ENCODE measurements around the gene CELF4. TPM values are rescaled to one million over a fixed set of nuclear protein-coding genes. Genes with fewer than 3 reads are reported as not detected.

CELF4 gene
- total RNA-seq, 1 experiment from 2014 or later = not detected

DNA sequence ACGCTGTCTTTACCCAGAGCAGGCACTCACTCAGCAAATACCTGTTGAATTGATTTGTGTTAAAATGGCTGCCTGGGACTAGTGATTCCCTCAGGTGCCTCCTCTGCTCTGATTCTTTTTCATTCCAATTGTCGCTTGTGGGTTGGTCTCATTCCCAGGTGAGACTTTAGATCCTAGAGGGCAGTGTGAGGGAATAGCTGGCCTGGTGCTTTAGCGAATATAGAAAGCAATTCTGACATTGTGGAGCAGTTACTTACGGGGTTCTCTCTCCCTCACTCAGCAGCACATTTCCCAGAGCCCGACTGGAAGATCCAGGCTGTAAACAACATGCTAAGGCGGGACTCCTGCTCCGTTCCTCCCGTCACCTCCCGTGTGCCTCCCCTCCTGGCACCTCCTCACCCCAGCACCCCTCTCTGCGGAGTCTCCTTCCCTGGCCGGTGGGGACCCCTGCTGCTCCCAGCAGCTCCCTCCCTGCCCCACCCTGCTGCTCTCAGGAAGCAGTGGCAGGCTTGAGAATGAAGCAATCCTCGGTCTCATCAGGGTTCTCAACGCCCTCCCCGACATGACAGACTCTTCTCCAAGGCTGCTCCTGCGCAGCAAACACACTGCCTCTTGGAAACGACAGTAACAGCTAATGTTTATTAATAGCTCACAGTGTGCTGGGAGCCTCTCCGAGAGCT is 26.9 kb downstream of the CELF4 start:
- no peaks in the 10 kb centered on the region for H3K4me1 ChIP-seq (replicated peaks)
- H3K36me3 ChIP-seq = no peaks in the 10 kb centered on the region
- H3K4me3 ChIP-seq = no peak overlapping the region
- no peak overlapping the region for H3K27ac ChIP-seq
- H3K27me3 ChIP-seq (replicated peaks) = no peaks in the 10 kb centered on the region; the same call in 1 of the 2 replicates
- DNase-seq (ENCODE audit: low read depth in 1 of 2, low spot score in 2 of 2) = no peak
- no peaks in the 10 kb centered on the region; the same call in 1 of the 2 replicates for H3K9me3 ChIP-seq (replicated peaks)

- no peaks in the 10 kb centered on the region; the same call in 1 of the 2 replicates for H3K9me3 ChIP-seq (replicated peaks)
- H3K27ac ChIP-seq = no peak overlapping the region
- no peak overlapping the region for H3K4me3 ChIP-seq
- H3K4me1 ChIP-seq (replicated peaks) = no peaks in the 10 kb centered on the region
- peak; percentile 38 to 75 for DNase-seq (ENCODE audit: low read depth in 1 of 2, low spot score in 2 of 2)
- no peaks in the 10 kb centered on the region for H3K36me3 ChIP-seq
- no peaks in the 10 kb centered on the region; the same call in 1 of the 2 replicates for H3K27me3 ChIP-seq (replicated peaks)
Measured at GRCh38 chr18:37537868-37538525, 27.6 kb downstream of the CELF4 start.

DNA sequence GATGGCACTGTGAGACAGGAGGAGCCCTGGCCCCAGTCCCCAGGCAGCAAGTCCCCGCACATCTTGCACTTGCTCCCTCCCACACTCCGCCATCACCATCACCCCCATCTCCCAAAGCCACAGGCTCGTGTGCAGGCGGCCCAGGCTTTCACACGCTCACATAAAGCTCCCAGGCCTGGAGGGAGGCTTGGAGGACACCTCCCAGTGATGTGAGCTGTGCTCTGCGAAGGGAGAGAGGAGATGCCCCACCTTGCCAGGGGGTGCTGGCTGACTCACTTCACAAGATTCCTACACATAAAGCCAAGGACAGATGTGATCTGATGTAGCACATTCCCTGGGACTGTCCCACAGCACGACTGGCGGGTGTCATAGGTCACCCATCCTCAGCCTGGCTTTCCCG is 28.9 kb downstream of the CELF4 start:
- Histone ChIP-seq H3K36me3 (no peaks in the 10 kb centered on the region), H3K27ac (no peak overlapping the region), H3K4me3 (no peak overlapping the region), H3K27me3 (replicated peaks) (no peaks in the 10 kb centered on the region; the same call in 1 of the 2 replicates), H3K9me3 (replicated peaks) (no peaks in the 10 kb centered on the region; the same call in 1 of the 2 replicates), H3K4me1 (replicated peaks) (no peaks in the 10 kb centered on the region)
- DNase-seq (ENCODE audit: low read depth in 1 of 2, low spot score in 2 of 2) = no peak

GRCh38 chr18:37535968-37536367 is 29.6 kb downstream of the CELF4 start:
- Histone ChIP-seq H3K4me1 (replicated peaks) (no peaks in the 10 kb centered on the region), H3K9me3 (replicated peaks) (no peaks in the 10 kb centered on the region; the same call in 1 of the 2 replicates), H3K27me3 (replicated peaks) (no peaks in the 10 kb centered on the region; the same call in 1 of the 2 replicates), H3K4me3 (no peak overlapping the region), H3K27ac (no peak overlapping the region), H3K36me3 (no peaks in the 10 kb centered on the region)
- no peak for DNase-seq (ENCODE audit: low read depth in 1 of 2, low spot score in 2 of 2)

DNA sequence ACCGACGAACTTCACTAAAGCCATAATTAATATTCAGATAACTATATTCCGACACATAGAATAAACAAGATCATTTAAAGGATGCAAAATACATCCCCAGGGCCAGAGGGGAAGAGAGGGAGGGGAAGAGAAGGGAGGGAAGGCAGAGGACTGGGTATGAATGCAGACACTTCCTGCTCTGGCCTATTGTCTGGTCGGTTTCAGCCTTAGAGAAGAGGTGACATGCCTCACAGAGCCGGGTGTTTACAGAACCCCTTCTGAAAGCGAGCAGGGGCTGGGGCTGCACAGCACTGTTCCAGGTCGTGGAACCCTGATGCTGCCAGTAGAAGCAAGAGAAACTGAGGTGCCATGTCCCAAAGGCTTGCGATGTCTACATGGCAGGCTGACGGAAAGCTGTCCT is 31.0 kb downstream of the CELF4 start:
- Histone ChIP-seq H3K4me3 (no peak overlapping the region), H3K9me3 (replicated peaks) (no peaks in the 10 kb centered on the region; the same call in 1 of the 2 replicates), H3K27ac (no peak overlapping the region), H3K4me1 (replicated peaks) (no peaks in the 10 kb centered on the region), H3K36me3 (no peaks in the 10 kb centered on the region), H3K27me3 (replicated peaks) (no peaks in the 10 kb centered on the region; the same call in 1 of the 2 replicates)
- DNase-seq (ENCODE audit: low read depth in 1 of 2, low spot score in 2 of 2) = no peak

DNA sequence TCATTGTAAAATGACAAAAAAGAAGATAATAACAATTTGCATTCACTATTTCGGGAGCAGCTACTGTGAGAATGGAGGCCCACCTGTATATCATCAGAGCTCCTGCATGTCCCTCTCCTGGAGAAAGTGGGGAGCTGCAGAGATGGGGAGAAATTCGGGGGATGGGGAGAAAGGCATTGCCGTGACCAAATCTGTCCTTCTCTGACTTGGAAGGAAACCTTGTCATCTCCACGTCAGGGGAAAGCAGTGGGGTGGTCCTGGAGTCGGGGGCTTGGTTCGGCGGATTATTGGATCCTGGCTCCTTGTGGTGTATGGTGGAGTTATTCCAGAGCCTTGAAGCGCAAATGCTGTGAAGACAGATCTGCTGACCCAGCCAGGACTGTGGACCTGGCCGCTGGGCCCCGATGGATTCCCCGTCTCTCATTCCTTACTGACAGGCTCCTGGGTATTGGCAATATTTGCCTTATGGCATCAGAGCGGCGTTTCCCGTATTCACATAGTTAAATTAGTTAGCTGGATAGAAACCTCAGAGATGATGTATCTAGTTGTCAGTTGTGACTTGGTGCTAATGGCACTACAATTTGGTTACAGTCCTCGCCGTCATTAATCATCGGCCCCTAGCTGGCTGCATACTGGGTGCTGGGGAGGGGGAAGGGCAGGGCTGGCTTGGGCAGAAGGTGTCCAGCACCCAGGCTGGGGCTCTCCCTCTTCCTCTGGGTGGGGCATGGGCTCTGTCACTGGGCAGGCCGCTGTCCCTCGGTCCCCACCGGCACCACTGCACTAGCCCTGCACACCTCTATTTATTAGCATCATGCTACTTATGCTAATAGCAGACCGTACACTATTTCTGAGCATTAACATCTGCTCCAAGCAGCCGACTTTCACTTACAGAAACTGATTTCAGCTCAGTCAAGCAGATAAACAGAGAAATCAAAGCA is 31.7 kb downstream of the CELF4 start:
- no peak for DNase-seq (ENCODE audit: low read depth in 1 of 2, low spot score in 2 of 2)
- Histone ChIP-seq H3K27ac (no peak overlapping the region), H3K4me1 (replicated peaks) (no peaks in the 10 kb centered on the region), H3K4me3 (no peak overlapping the region), H3K27me3 (replicated peaks) (no peaks in the 10 kb centered on the region; the same call in 1 of the 2 replicates), H3K9me3 (replicated peaks) (no peaks in the 10 kb centered on the region; the same call in 1 of the 2 replicates), H3K36me3 (no peaks in the 10 kb centered on the region)

GRCh38 chr18:37532917-37533316 is 32.7 kb downstream of the CELF4 start:
- Histone ChIP-seq H3K4me1 (replicated peaks) (no peaks in the 10 kb centered on the region), H3K4me3 (no peak overlapping the region), H3K36me3 (no peaks in the 10 kb centered on the region), H3K27me3 (replicated peaks) (no peaks in the 10 kb centered on the region; the same call in 1 of the 2 replicates), H3K9me3 (replicated peaks) (no peaks in the 10 kb centered on the region; the same call in 1 of the 2 replicates), H3K27ac (no peak overlapping the region)
- DNase-seq (ENCODE audit: low read depth in 1 of 2, low spot score in 2 of 2) = no peak

DNA sequence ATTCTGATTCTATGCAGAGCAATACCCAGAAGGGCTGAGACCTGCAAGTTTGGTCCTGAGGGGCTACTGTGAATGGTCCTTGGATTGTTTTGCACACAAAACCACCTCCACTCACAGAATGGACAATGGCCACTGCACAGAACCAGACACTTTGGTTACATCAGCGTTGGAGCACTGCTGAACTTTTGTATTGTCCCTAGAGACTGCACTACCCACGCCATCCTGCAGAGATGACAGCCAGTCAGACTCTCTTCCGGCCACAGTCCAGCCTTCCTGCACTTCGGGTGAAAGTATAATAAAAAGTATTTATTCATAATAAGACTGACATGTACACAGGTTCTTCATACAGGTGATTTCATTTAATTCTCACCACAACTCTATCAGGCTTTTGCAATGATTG is 35.7 kb downstream of the CELF4 start:
- Histone ChIP-seq H3K27ac (no peak overlapping the region), H3K4me3 (no peak overlapping the region), H3K9me3 (replicated peaks) (no peaks in the 10 kb centered on the region), H3K27me3 (replicated peaks) (no peaks in the 10 kb centered on the region; the same call in 1 of the 2 replicates), H3K36me3 (no peaks in the 10 kb centered on the region), H3K4me1 (replicated peaks) (no peaks in the 10 kb centered on the region)
- no peak for DNase-seq (ENCODE audit: low read depth in 1 of 2, low spot score in 2 of 2)

DNA sequence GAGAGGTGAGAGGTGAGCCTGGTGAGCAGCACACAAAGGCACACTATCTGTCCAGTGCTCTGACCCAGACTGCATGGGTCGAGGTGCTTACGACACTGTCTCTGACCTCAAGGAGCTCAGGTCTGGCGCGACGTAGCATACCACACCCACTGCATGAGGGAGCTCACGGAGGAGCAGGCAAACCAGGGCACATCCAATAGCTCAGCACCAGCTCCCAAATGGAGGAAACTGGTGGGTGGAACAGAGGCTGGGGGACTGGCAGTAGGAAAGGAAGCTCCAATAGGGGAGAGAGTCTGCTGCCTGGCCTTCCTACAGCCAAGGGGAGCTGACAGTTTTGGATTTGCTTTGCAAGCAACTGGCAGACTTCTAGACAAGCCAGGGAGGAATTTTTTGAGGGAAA is 36.3 kb downstream of the CELF4 start:
- H3K4me3 ChIP-seq = no peak overlapping the region
- no peaks in the 10 kb centered on the region for H3K36me3 ChIP-seq
- no peak overlapping the region for H3K27ac ChIP-seq
- no peak for DNase-seq (ENCODE audit: low read depth in 1 of 2, low spot score in 2 of 2)
- H3K4me1 ChIP-seq (replicated peaks) = no peaks in the 10 kb centered on the region
- H3K27me3 ChIP-seq (replicated peaks) = no peaks in the 10 kb centered on the region; the same call in 1 of the 2 replicates
- H3K9me3 ChIP-seq (replicated peaks) = no peaks in the 10 kb centered on the region

DNA sequence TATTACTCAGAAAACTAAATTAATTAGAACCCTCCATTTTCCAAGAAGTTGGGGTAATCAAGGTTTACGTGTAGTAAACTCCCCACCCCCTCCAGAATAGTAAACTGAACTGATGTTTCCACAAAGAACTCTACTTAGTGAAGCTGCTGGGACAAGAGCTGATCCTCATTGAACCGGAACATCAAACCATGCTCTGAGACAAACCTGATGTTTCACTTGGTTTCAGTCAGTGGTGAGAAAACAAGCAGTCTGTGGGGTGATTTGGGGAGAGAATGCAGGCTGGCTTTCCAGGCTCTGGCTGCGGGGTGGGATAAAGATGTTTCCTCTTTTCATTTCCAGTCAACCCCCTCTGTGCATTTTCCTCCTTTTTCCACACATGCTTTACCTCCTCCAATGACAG is 38.2 kb downstream of the CELF4 start:
- no peak for DNase-seq (ENCODE audit: low read depth in 1 of 2, low spot score in 2 of 2)
- Histone ChIP-seq H3K9me3 (replicated peaks) (no peaks in the 10 kb centered on the region), H3K4me3 (no peak overlapping the region), H3K27ac (no peak overlapping the region), H3K36me3 (no peaks in the 10 kb centered on the region), H3K4me1 (replicated peaks) (no peaks in the 10 kb centered on the region), H3K27me3 (replicated peaks) (no peaks in the 10 kb centered on the region; the same call in 1 of the 2 replicates)

DNA sequence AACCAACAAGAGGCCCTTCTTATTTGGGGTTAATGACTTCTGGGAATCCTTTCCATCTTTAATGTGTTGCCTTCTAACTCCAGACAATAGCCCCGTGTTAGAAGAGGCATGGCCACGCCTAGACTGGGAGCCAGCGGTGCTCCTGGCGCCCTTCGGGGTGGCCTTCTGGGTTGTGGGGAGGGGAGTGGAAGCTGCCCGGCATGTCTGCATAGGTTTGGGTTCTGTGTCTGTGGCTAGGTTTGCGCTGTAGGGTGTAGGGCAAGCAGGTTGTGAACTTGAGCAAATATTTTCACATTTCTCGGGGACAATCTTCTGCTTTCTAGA is 40.4 kb downstream of the CELF4 start:
- no peaks in the 10 kb centered on the region for H3K4me1 ChIP-seq (replicated peaks)
- H3K36me3 ChIP-seq = no peaks in the 10 kb centered on the region
- no peaks in the 10 kb centered on the region; the same call in 1 of the 2 replicates for H3K27me3 ChIP-seq (replicated peaks)
- H3K9me3 ChIP-seq (replicated peaks) = no peaks in the 10 kb centered on the region
- DNase-seq (ENCODE audit: low read depth in 1 of 2, low spot score in 2 of 2) = no peak
- no peak overlapping the region for H3K27ac ChIP-seq
- no peak overlapping the region for H3K4me3 ChIP-seq

GRCh38 chr18:37524498-37525261 is 40.9 kb downstream of the CELF4 start:
- Histone ChIP-seq H3K4me3 (no peak overlapping the region), H3K27me3 (replicated peaks) (no peaks in the 10 kb centered on the region; the same call in 1 of the 2 replicates), H3K9me3 (replicated peaks) (no peaks in the 10 kb centered on the region), H3K27ac (no peak overlapping the region), H3K36me3 (no peaks in the 10 kb centered on the region), H3K4me1 (replicated peaks) (no peaks in the 10 kb centered on the region)
- no peak for DNase-seq (ENCODE audit: low read depth in 1 of 2, low spot score in 2 of 2)

- Histone ChIP-seq H3K27me3 (replicated peaks) (no peaks in the 10 kb centered on the region; the same call in 1 of the 2 replicates), H3K36me3 (no peaks in the 10 kb centered on the region), H3K4me1 (replicated peaks) (no peaks in the 10 kb centered on the region), H3K4me3 (no peak overlapping the region), H3K27ac (no peak overlapping the region), H3K9me3 (replicated peaks) (no peaks in the 10 kb centered on the region)
- DNase-seq (ENCODE audit: low read depth in 1 of 2, low spot score in 2 of 2) = no peak
Measured at GRCh38 chr18:37524139-37524497, 41.5 kb downstream of the CELF4 start.

Measured in SJSA1 (cell line).